GM18870 (cell line): ENCODE measurements around the gene BAIAP2.

Experiments
- ATAC-seq: cut with Tn5 transposase; IDR thresholded peaks from one replicate; pipeline ENCODE4 v1.9.1; 2021; ENCODE audit warnings: moderate library complexity; ENCODE audit not compliant: unreplicated experiment

BAIAP2 gene

GRCh38 chr17:81034779-81035520 lies at the start of gene BAIAP2:
Gene BAIAP2 (plus strand): TSS chr17:81035151. CDS start chr17:81035255, 104 bp downstream.
- ATAC-seq, result peak; percentile 42

- no peak for ATAC-seq
These were observed 48.9 kb upstream of the BAIAP2 start for GRCh38 chr17:80986046-80986445.

- no peak for ATAC-seq
These were observed 48.0 kb upstream of the BAIAP2 start for GRCh38 chr17:80986816-80987475.

GRCh38 chr17:80987941-80988461 lies 47.0 kb upstream of the BAIAP2 start:
- ATAC-seq, result no peak

- no peak for ATAC-seq
These were observed 45.4 kb upstream of the BAIAP2 start for GRCh38 chr17:80989586-80989913.

GRCh38 chr17:80990921-80991644 lies 43.9 kb upstream of the BAIAP2 start:
- no peak for ATAC-seq

- ATAC-seq, result no peak
These were observed 43.3 kb upstream of the BAIAP2 start, which contains the start of gene CHMP6 for GRCh38 chr17:80991645-80992076. Gene CHMP6 (plus strand): TSS chr17:80991841. CDS start chr17:80991919, 78 bp downstream.

GRCh38 chr17:80992077-80992947 lies 42.6 kb upstream of the BAIAP2 start:
- no peak for ATAC-seq

- ATAC-seq, result no peak
These were observed 41.9 kb upstream of the BAIAP2 start for GRCh38 chr17:80992948-80993624.

- no peak for ATAC-seq
These were observed 39.8 kb upstream of the BAIAP2 start for GRCh38 chr17:80995131-80995530.

- no peak for ATAC-seq
These were observed 38.3 kb upstream of the BAIAP2 start for GRCh38 chr17:80996422-80997305.

GRCh38 chr17:80997424-80998117 lies 37.4 kb upstream of the BAIAP2 start:
- no peak for ATAC-seq

GRCh38 chr17:80998118-80998747 lies 36.7 kb upstream of the BAIAP2 start:
- no peak for ATAC-seq

- no peak for ATAC-seq
These were observed 36.0 kb upstream of the BAIAP2 start for GRCh38 chr17:80998748-80999535.

- no peak for ATAC-seq
These were observed 35.2 kb upstream of the BAIAP2 start for GRCh38 chr17:80999536-81000333.

GRCh38 chr17:81000334-81000630 lies 34.7 kb upstream of the BAIAP2 start:
- ATAC-seq, result no peak
